HG03575 (cell line): ENCODE data around the gene CNTNAP5.

Source experiments
- ATAC-seq: cut with Tn5 transposase; IDR thresholded peaks from one replicate; pipeline ENCODE4 v1.9.1; 2021; ENCODE audit not compliant: unreplicated experiment, insufficient number of reproducible peaks, low FRiP score; ENCODE audit errors: extremely low read depth

The CNTNAP5 gene

GRCh38 chr2:124683536-124684428 lies 658.7 kb downstream of the CNTNAP5 start:
- no peak for ATAC-seq

GRCh38 chr2:124689348-124689747 lies 664.3 kb downstream of the CNTNAP5 start:
- ATAC-seq = no peak

- ATAC-seq = no peak
Measured at GRCh38 chr2:124692216-124692615, 667.1 kb downstream of the CNTNAP5 start.

- ATAC-seq = no peak
Measured at GRCh38 chr2:124692707-124693106, 667.6 kb downstream of the CNTNAP5 start.

GRCh38 chr2:124693156-124693555 lies 668.1 kb downstream of the CNTNAP5 start:
- ATAC-seq = no peak

- ATAC-seq = no peak
Measured at GRCh38 chr2:124698979-124699565, 674.0 kb downstream of the CNTNAP5 start.

- ATAC-seq = no peak
Measured at GRCh38 chr2:124702777-124703176, 677.7 kb downstream of the CNTNAP5 start.

- no peak for ATAC-seq
Measured at GRCh38 chr2:124704071-124704925, 679.2 kb downstream of the CNTNAP5 start.

- no peak for ATAC-seq
Measured at GRCh38 chr2:124708661-124709060, 683.6 kb downstream of the CNTNAP5 start.

GRCh38 chr2:124713969-124714368 lies 688.9 kb downstream of the CNTNAP5 start:
- ATAC-seq = no peak

GRCh38 chr2:124725187-124725586 lies 700.1 kb downstream of the CNTNAP5 start:
- no peak for ATAC-seq

GRCh38 chr2:124740636-124741035 lies 715.5 kb downstream of the CNTNAP5 start:
- no peak for ATAC-seq

GRCh38 chr2:124753842-124754241 lies 728.8 kb downstream of the CNTNAP5 start:
- ATAC-seq = no peak

GRCh38 chr2:124755386-124755785 lies 730.3 kb downstream of the CNTNAP5 start:
- ATAC-seq = no peak

GRCh38 chr2:124756048-124756447 lies 731.0 kb downstream of the CNTNAP5 start:
- ATAC-seq = no peak

GRCh38 chr2:124762388-124762787 lies 737.3 kb downstream of the CNTNAP5 start:
- ATAC-seq = no peak

GRCh38 chr2:124763611-124764010 lies 738.5 kb downstream of the CNTNAP5 start:
- ATAC-seq = no peak

- no peak for ATAC-seq
Measured at GRCh38 chr2:124774781-124775180, 749.7 kb downstream of the CNTNAP5 start.

- no peak for ATAC-seq
Measured at GRCh38 chr2:124776332-124776731, 751.2 kb downstream of the CNTNAP5 start.

- no peak for ATAC-seq
Measured at GRCh38 chr2:124778076-124778475, 753.0 kb downstream of the CNTNAP5 start.
